ENCODE results near the gene MYT1. TPM values are rescaled to one million over a fixed set of nuclear protein-coding genes. Genes with fewer than 3 reads are reported as not detected.
A peak's percentile ranks its signal among the peaks of the same experiment; 100 is the strongest.

MYT1 gene
- total and polyA plus RNA-seq, 9 of the 15 experiments (the other 6 are each of a cell fraction or from before 2014, with no cell fraction given), result 0.02 to 0.12 (median 0.06) TPM; not detected in 4

DNA sequence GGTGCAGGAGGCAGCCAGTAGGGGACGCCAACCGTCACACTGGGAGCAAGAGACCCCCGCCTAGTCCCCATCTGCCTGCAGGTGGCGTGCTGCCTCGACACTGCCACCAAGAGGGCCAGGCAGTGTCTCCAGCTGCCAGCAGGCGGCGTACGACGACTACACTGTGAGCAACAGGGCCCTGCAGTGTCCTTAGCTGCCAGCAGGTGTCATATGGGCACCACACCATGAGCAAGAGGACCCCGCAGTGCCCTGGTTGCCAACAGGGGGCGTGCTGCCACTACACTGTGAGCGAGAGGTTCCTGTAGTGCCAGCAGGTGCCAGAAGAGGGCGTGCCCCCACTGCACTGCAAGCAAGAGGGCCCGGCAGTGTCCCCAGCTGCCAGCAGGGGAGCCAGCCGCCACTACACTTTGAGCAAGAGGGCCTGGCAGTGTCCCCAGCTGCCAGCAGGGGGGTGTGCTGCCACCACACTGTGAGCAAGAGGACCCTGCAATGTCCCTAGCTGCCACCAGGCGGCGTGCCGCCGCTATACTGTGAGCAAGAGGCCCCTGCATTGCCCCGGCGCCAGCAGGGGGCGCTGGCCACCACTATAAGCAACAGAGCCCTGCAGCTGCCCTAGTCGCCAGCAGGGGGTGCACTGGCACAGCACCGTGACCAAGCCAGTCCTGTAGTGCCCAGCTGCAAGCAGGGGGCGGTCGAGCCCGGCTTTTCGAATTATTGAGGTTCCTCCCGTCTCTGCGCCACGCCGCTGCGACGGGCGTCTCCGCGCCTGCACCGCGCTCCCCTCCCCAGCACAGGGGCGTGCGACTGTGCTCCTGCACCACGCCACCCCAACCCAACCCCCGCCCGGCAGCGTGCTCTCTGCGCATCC is 121.6 kb downstream of the MYT1 start (continued):
- TF ChIP-seq, protein P1, sequence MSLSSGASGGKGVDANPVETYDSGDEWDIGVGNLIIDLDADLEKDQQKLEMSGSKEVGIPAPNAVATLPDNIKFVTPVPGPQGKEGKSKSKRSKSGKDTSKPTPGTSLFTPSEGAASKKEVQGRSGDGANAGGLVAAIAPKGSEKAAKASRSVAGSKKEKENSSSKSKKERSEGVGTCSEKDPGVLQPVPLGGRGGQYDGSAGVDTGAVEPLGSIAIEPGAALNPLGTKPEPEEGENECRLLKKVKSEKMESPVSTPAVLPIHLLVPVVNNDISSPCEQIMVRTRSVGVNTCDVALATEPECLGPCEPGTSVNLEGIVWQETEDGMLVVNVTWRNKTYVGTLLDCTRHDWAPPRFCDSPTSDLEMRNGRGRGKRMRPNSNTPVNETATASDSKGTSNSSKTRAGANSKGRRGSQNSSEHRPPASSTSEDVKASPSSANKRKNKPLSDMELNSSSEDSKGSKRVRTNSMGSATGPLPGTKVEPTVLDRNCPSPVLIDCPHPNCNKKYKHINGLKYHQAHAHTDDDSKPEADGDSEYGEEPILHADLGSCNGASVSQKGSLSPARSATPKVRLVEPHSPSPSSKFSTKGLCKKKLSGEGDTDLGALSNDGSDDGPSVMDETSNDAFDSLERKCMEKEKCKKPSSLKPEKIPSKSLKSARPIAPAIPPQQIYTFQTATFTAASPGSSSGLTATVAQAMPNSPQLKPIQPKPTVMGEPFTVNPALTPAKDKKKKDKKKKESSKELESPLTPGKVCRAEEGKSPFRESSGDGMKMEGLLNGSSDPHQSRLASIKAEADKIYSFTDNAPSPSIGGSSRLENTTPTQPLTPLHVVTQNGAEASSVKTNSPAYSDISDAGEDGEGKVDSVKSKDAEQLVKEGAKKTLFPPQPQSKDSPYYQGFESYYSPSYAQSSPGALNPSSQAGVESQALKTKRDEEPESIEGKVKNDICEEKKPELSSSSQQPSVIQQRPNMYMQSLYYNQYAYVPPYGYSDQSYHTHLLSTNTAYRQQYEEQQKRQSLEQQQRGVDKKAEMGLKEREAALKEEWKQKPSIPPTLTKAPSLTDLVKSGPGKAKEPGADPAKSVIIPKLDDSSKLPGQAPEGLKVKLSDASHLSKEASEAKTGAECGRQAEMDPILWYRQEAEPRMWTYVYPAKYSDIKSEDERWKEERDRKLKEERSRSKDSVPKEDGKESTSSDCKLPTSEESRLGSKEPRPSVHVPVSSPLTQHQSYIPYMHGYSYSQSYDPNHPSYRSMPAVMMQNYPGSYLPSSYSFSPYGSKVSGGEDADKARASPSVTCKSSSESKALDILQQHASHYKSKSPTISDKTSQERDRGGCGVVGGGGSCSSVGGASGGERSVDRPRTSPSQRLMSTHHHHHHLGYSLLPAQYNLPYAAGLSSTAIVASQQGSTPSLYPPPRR (CRISPR knock-in tag; IDR thresholded peaks at IDR 0.05; ENCODE audit: borderline replicate concordance), result peak; percentile 22; the same call in 1 of the 2 replicates
- peak; percentile 60 for TF ChIP-seq EP400 (IDR thresholded peaks at IDR 0.05)
- 0 out of 2 replicates have a peak, but pooled peaks have one; percentile 64 for TF ChIP-seq SMAD4 (CRISPR knock-in tag; conservative IDR thresholded peaks at IDR 0.05)
- TF ChIP-seq E2F4 (CRISPR knock-in tag; IDR thresholded peaks at IDR 0.05; ENCODE audit: low read depth), result 0 out of 2 replicates have a peak, but pooled peaks have one; percentile 34
- TF ChIP-seq VEZF1 (CRISPR knock-in tag; IDR thresholded peaks at IDR 0.05), result peak; percentile 12; the same call in 1 of the 2 replicates
- 0 out of 2 replicates have a peak, but pooled peaks have one; percentile 54 for TF ChIP-seq CTBP1 (IDR thresholded peaks at IDR 0.05; ENCODE audit: borderline replicate concordance)
- TF ChIP-seq TCF3 (CRISPR knock-in tag; IDR thresholded peaks at IDR 0.05), result peak; percentile 58
- peak; percentile 58; the same call in 1 of the 2 replicates for TF ChIP-seq ZNF24 (IDR thresholded peaks at IDR 0.05)
- TF ChIP-seq RAD21 (CRISPR knock-in tag; conservative IDR thresholded peaks at IDR 0.05 in 1 of 2, IDR thresholded peaks at IDR 0.05 in 1 of 2), result peak; percentile 97 to 100
- TF ChIP-seq SOX6 (IDR thresholded peaks at IDR 0.05), result peak; percentile 41; the same call in 1 of the 2 replicates
- TF ChIP-seq POLR2AphosphoS5 (IDR thresholded peaks at IDR 0.05; ENCODE audit: control insufficient read depth, insufficient read depth, low read depth, low read length), result 0 out of 2 replicates have a peak, but pooled peaks have one; percentile 30
- TF ChIP-seq ZFX (CRISPR knock-in tag; IDR thresholded peaks at IDR 0.05), result peak; percentile 69
- TF ChIP-seq ETV5 (CRISPR knock-in tag; IDR thresholded peaks at IDR 0.05; ENCODE audit: low read depth), result peak; percentile 48; the same call in 1 of the 2 replicates
- TF ChIP-seq, protein P2, sequence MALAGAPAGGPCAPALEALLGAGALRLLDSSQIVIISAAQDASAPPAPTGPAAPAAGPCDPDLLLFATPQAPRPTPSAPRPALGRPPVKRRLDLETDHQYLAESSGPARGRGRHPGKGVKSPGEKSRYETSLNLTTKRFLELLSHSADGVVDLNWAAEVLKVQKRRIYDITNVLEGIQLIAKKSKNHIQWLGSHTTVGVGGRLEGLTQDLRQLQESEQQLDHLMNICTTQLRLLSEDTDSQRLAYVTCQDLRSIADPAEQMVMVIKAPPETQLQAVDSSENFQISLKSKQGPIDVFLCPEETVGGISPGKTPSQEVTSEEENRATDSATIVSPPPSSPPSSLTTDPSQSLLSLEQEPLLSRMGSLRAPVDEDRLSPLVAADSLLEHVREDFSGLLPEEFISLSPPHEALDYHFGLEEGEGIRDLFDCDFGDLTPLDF (CRISPR knock-in tag; IDR thresholded peaks at IDR 0.05), result peak; percentile 74; the same call in 1 of the 2 replicates
